NCI-H146 treated with DMSO at 0.1 percent for 48 hours (cell line): ENCODE measurements around the gene VDR.

ENCODE experiments used
- DNase-seq: peaks from one replicate; lab custom pipeline; 2025; ENCODE audit not compliant: unreplicated experiment; lab: John Stamatoyannopoulos, UW

The VDR gene

GRCh38 chr12:47904713-47905709 is at the start of gene VDR:
VDR (minus strand) TSS chr12:47904994; CDS start chr12:47879113, 25,881 bp downstream.
- DNase-seq, result peak; percentile 95

- no peak for DNase-seq
These were observed 49.3 kb upstream of the VDR start for GRCh38 chr12:47954058-47954457.

- DNase-seq, result no peak
These were observed 46.2 kb upstream of the VDR start for GRCh38 chr12:47950856-47951468.

- DNase-seq, result peak; percentile 74
These were observed 44.9 kb upstream of the VDR start for GRCh38 chr12:47949441-47950341.

- DNase-seq, result no peak
These were observed 42.5 kb upstream of the VDR start for GRCh38 chr12:47947341-47947740.

GRCh38 chr12:47946413-47947323 is 41.9 kb upstream of the VDR start:
- no peak for DNase-seq

- DNase-seq, result no peak
These were observed 40.5 kb upstream of the VDR start for GRCh38 chr12:47945341-47945728.

GRCh38 chr12:47944685-47945340 is 40.0 kb upstream of the VDR start:
- DNase-seq, result no peak

- no peak for DNase-seq
These were observed 39.0 kb upstream of the VDR start for GRCh38 chr12:47943623-47944340.

GRCh38 chr12:47942614-47943225 is 37.9 kb upstream of the VDR start:
- no peak for DNase-seq

GRCh38 chr12:47941871-47942613 is 37.2 kb upstream of the VDR start:
- DNase-seq, result no peak

GRCh38 chr12:47941475-47941780 is 36.6 kb upstream of the VDR start:
- no peak for DNase-seq

GRCh38 chr12:47940773-47941474 is 36.1 kb upstream of the VDR start:
- DNase-seq, result no peak

- no peak for DNase-seq
These were observed 34.3 kb upstream of the VDR start for GRCh38 chr12:47939009-47939601.

GRCh38 chr12:47938594-47938993 is 33.8 kb upstream of the VDR start:
- DNase-seq, result no peak

GRCh38 chr12:47938093-47938492 is 33.3 kb upstream of the VDR start:
- DNase-seq, result no peak

- no peak for DNase-seq
These were observed 30.4 kb upstream of the VDR start for GRCh38 chr12:47935184-47935583.
